Smooth muscle cell (in vitro differentiated cells): ENCODE data around the gene FBXW8. TPM values are rescaled to one million over a fixed set of nuclear protein-coding genes. Genes with fewer than 3 reads are reported as not detected.

Experiments used
- DNase-seq: peaks from one replicate; lab custom pipeline; 2025; ENCODE audit not compliant: unreplicated experiment; lab: John Stamatoyannopoulos, UW
- H2AFZ ChIP-seq: fragments of 200-600 bp; sonication (generic); 2 replicates; pipeline ENCODE4 v1.6.0; 2016; ENCODE audit warnings: antibody characterized with exemption, low read depth, mild to moderate bottlenecking
- H3F3A ChIP-seq: fragments of 200-600 bp; sonication (generic); 2 replicates; pipeline ENCODE4 v1.6.0; 2017; ENCODE audit warnings: antibody characterized with exemption, low read depth
- H3K27ac ChIP-seq: fragments of 200-600 bp; sonication (generic); 2 replicates; pipeline ENCODE4 v1.5.1; 2016; ENCODE audit warnings: low read depth, mild to moderate bottlenecking
- H3K27me3 ChIP-seq: fragments of 200-600 bp; sonication (generic); 2 replicates; pipeline ENCODE4 v1.6.1; 2016; ENCODE audit warnings: low read depth, mild to moderate bottlenecking
- H3K36me3 ChIP-seq: fragments of 200-600 bp; sonication (generic); 2 replicates; pipeline ENCODE4 v1.5.1; 2016; ENCODE audit warnings: low read depth
- H3K4me1 ChIP-seq: fragments of 200-600 bp; sonication (generic); 2 replicates; pipeline ENCODE4 v1.5.1; 2016; ENCODE audit warnings: low read depth
- H3K4me2 ChIP-seq: fragments of 200-600 bp; sonication (generic); 2 replicates; pipeline ENCODE4 v1.6.0; 2016; ENCODE audit warnings: mild to moderate bottlenecking
- H3K4me3 ChIP-seq: fragments of 200-600 bp; sonication (generic); 2 replicates; pipeline ENCODE4 v1.5.1; 2016; ENCODE audit warnings: mild to moderate bottlenecking
- H3K79me2 ChIP-seq: fragments of 200-600 bp; sonication (generic); 2 replicates; pipeline ENCODE4 v1.6.0; 2016; ENCODE audit warnings: low read depth, mild to moderate bottlenecking
- H3K9ac ChIP-seq: fragments of 200-600 bp; sonication (generic); 2 replicates; pipeline ENCODE4 v1.6.0; 2016; ENCODE audit warnings: low read depth
- H3K9me3 ChIP-seq: fragments of 200-600 bp; sonication (generic); replicated peaks from 2 replicates; pipeline ENCODE4 v1.5.1; 2016; ENCODE audit warnings: low read depth
- H4K20me1 ChIP-seq: fragments of 200-600 bp; sonication (generic); 2 replicates; pipeline ENCODE4 v1.6.0; 2016; ENCODE audit warnings: low read depth
- CTCF ChIP-seq: fragments of 200-600 bp; sonication (generic); IDR thresholded peaks from 2 replicates; pipeline ENCODE4 v1.5.1; 2017; ENCODE audit warnings: borderline replicate concordance, mild to moderate bottlenecking, antibody characterized with exemption; ENCODE audit not compliant: insufficient read depth, poor library complexity, severe bottlenecking
- WGBS: methylation state at CpG from one replicate; pipeline ENCODE4 v1.1.7; 2016; ENCODE audit warnings: low lambda C conversion rate; 5-methylcytosine and 5-hydroxymethylcytosine counted together
- polyA plus RNA-seq: library from polyadenylated mRNA; unstranded; fragments of >200 nt; fragmentation: Nextera tagmentation; extraction: Ambion mirVana; gene quantifications from 2 replicates; pipeline ENCODE4 v1.2.1, GENCODE V29; 2016
- total RNA-seq: library from RNA; depleted of rRNA; stranded (reverse); fragments of >200 nt; gene quantifications from 2 replicates; pipeline ENCODE4 v1.2.3, GENCODE V29; 2014

FBXW8 gene
- total and polyA plus RNA-seq, 2 experiments from 2014 or later, result 16.9 to 18.3 TPM

- H3K4me3 ChIP-seq, result no peak overlapping the region
- H3F3A ChIP-seq, result peaks cover 5% of the 10 kb centered on the region
- no peaks in the 10 kb centered on the region for H3K9me3 ChIP-seq
- H2AFZ ChIP-seq, result no peak overlapping the region
- no peak for DNase-seq
- H3K79me2 ChIP-seq, result peaks cover 12% of the 10 kb centered on the region
- peaks cover 100% of the 10 kb centered on the region for H4K20me1 ChIP-seq
- no peaks in the 10 kb centered on the region for H3K4me1 ChIP-seq
- H3K36me3 ChIP-seq, result peaks cover 7% of the 10 kb centered on the region
- H3K27ac ChIP-seq, result no peak overlapping the region
- WGBS, result 96% methylated on average over 3 of the region's 3 CpGs
- TF ChIP-seq CTCF, result no peak
- no peaks in the 10 kb centered on the region for H3K27me3 ChIP-seq
- H3K4me2 ChIP-seq, result no peak overlapping the region
- no peak overlapping the region for H3K9ac ChIP-seq
Observed at GRCh38 chr12:116933512-116934246, 22.9 kb downstream of the FBXW8 start.

DNA sequence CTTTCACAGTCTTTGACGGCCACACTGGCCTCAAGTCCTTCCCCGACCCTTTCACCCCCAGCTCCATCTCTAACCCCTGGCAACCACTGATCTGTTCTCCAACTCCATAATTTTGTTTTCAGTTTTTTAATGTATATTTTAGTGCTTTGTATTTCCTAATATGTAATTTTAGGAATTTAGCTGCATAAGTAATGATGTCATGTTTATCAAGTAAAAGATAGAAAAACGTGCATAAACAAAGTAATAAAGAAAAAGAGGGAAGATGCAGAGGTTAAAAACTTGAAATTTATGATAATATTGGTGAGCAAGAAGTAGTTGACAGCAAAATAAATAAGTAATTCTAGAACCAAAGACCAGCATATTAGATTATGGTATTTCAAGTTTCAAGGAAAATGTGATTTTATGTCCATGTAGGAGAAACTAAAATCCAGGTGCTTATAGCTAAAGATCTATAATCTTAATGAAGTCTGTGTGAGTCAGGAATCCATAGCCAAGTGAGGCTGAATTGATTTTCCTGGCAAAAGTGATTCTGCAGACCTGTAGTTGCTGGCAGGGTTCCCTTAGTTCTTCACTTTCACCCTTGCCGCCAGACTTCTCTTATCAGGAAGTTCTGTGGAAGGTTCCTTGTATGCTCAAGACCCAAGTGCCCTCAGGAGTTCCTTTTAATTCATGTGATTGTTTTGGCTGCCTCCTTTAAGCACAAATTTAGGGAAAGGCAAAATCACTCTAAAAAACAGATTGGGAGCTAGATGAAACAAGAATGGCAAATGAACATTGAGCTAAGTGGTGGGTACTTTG lies 24.4 kb downstream of the FBXW8 start:
- no peak for TF ChIP-seq CTCF
- WGBS, result 93% methylated on average over 4 of the region's 4 CpGs

DNA sequence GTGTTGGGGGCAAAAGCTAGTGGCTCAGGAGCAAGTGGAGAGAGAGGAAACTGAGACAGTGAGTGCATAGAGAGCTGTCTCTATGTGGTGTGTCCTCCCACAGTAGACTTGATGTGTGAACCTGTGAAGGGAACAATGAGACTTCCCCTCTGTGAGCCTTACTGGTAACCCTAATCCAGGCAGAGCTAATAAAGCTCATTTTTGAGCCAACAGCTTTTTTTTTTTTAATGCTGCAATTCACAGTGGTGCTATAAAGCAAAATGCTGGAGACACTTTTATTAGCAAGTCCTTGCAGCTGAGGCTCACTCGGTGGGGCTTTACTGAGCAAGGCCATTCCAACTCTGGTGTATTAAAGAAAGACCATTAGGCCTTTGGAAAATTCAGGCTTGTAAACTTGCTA lies 26.9 kb downstream of the FBXW8 start:
- peaks cover 3% of the 10 kb centered on the region for H3K36me3 ChIP-seq
- no peak for TF ChIP-seq CTCF
- peaks cover 4% of the 10 kb centered on the region for H3K9me3 ChIP-seq
- no peaks in the 10 kb centered on the region for H3F3A ChIP-seq
- DNase-seq, result no peak
- peaks cover 96% of the 10 kb centered on the region for H4K20me1 ChIP-seq
- H3K27me3 ChIP-seq, result no peaks in the 10 kb centered on the region
- 25% methylated on average over 1 of the region's 1 CpG for WGBS
- no peak overlapping the region for H3K27ac ChIP-seq
- peaks cover 6% of the 10 kb centered on the region for H3K4me1 ChIP-seq
- H3K4me3 ChIP-seq, result no peak overlapping the region
- H3K9ac ChIP-seq, result no peak overlapping the region
- peaks cover 4% of the 10 kb centered on the region for H3K79me2 ChIP-seq
- no peak overlapping the region for H3K4me2 ChIP-seq
- H2AFZ ChIP-seq, result no peak overlapping the region

More for the DNA sequence above, 24.4 kb downstream of the FBXW8 start:
- Histone ChIP-seq H3K9me3 (no peaks in the 10 kb centered on the region), H3K4me1 (peaks cover 6% of the 10 kb centered on the region), H3K9ac (no peak overlapping the region), H3K4me3 (no peak overlapping the region), H4K20me1 (peaks cover 100% of the 10 kb centered on the region), H2AFZ (no peak overlapping the region), H3K4me2 (no peak overlapping the region), H3K36me3 (peaks cover 3% of the 10 kb centered on the region), H3K27ac (no peak overlapping the region), H3K27me3 (no peaks in the 10 kb centered on the region), H3F3A (peaks cover 5% of the 10 kb centered on the region), H3K79me2 (peaks cover 11% of the 10 kb centered on the region)
- DNase-seq, result no peak
